Measurements from ENCODE around the gene C22orf23.
"Not testable (repeated sequence)": the region's sequence is repeated elsewhere in the genome, so short reads cannot be mapped to it uniquely, and the experiment has no call there.

The C22orf23 gene

GRCh38 chr22:37981282-37982011 is 28.0 kb upstream of the C22orf23 start:
- 94 to 96% methylated on average over 5 of the region's 6 CpGs for WGBS, 2 experiments (ENCODE audit: insufficient coverage in 2 of 2)
- no peak overlapping the region for H3K27ac ChIP-seq (ENCODE audit: low read depth, low read length, severe bottlenecking)
- H3K4me1 ChIP-seq (ENCODE audit: control insufficient read depth, insufficient read depth, low read length, poor library complexity, severe bottlenecking) = peaks cover 5% of the 10 kb centered on the region
- H3K9me3 ChIP-seq (ENCODE audit: control insufficient read depth, low read length) = no peaks in the 10 kb centered on the region
- no peak overlapping the region for H3K4me3 ChIP-seq (ENCODE audit: extremely low read depth, insufficient read depth, low read length, poor library complexity, severe bottlenecking)
- peaks cover 3% of the 10 kb centered on the region for H3K36me3 ChIP-seq (ENCODE audit: control insufficient read depth, insufficient read depth, low read length)

GRCh38 chr22:37979782-37980181 is 26.4 kb upstream of the C22orf23 start:
- WGBS, 2 experiments (ENCODE audit: insufficient coverage in 2 of 2) = 53 to 61% methylated on average over 6 to 7 of the region's 8 CpGs

DNA sequence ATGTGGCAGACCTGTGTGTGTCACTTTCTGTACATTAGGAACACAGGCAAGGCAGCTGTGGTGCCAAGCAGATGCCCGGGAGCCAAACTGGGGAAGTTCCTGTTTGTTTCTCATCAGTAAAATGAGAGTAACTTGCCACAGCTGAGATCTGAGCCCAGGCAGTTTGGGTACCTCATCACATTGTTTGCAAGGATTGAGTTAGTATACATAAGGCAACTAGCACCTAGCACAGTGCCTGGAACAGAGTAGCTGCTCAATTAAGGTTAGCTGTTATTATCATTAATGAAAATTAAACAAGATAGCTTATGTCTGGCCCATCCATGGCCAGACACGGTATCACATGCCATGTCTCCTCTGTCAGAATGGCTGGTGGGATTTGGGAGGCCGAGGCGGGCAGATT is 23.1 kb upstream of the C22orf23 start:
- Histone ChIP-seq H3K36me3 (ENCODE audit: control insufficient read depth, insufficient read depth, low read length) (peaks cover 3% of the 10 kb centered on the region), H3K9me3 (ENCODE audit: control insufficient read depth, low read length) (no peaks in the 10 kb centered on the region), H3K4me3 (ENCODE audit: extremely low read depth, insufficient read depth, low read length, poor library complexity, severe bottlenecking) (no peak overlapping the region), H3K4me1 (ENCODE audit: control insufficient read depth, insufficient read depth, low read length, poor library complexity, severe bottlenecking) (peaks cover 5% of the 10 kb centered on the region), H3K27ac (ENCODE audit: low read depth, low read length, severe bottlenecking) (no peak overlapping the region)
- WGBS, 2 experiments (ENCODE audit: insufficient coverage in 2 of 2) = 90 to 100% methylated on average over 2 to 4 of the region's 4 CpGs

More at GRCh38 chr22:37979782-37980181, 26.4 kb upstream of the C22orf23 start:
- H3K36me3 ChIP-seq (ENCODE audit: control insufficient read depth, insufficient read depth, low read length) = peaks cover 3% of the 10 kb centered on the region
- H3K4me3 ChIP-seq (ENCODE audit: extremely low read depth, insufficient read depth, low read length, poor library complexity, severe bottlenecking) = no peak overlapping the region
- H3K4me1 ChIP-seq (ENCODE audit: control insufficient read depth, insufficient read depth, low read length, poor library complexity, severe bottlenecking) = peaks cover 5% of the 10 kb centered on the region
- no peak overlapping the region for H3K27ac ChIP-seq (ENCODE audit: low read depth, low read length, severe bottlenecking)
- H3K9me3 ChIP-seq (ENCODE audit: control insufficient read depth, low read length) = no peaks in the 10 kb centered on the region

- H3K4me1 ChIP-seq (ENCODE audit: control insufficient read depth, insufficient read depth, low read length, poor library complexity, severe bottlenecking); H3K9me3 ChIP-seq (ENCODE audit: control insufficient read depth, low read length); H3K27ac ChIP-seq (ENCODE audit: low read depth, low read length, severe bottlenecking); H3K4me3 ChIP-seq (ENCODE audit: extremely low read depth, insufficient read depth, low read length, poor library complexity, severe bottlenecking); H3K36me3 ChIP-seq (ENCODE audit: control insufficient read depth, insufficient read depth, low read length): not testable (repeated sequence)
- 91 to 99% methylated on average over 7 of the region's 8 CpGs for WGBS, 2 experiments (ENCODE audit: insufficient coverage in 2 of 2)
Observed at GRCh38 chr22:37976022-37976421, 22.6 kb upstream of the C22orf23 start.

GRCh38 chr22:37975153-37975552 is 21.8 kb upstream of the C22orf23 start:
- WGBS, 2 experiments (ENCODE audit: insufficient coverage in 2 of 2) = 83 to 95% methylated on average over 2 of the region's 2 CpGs
- Histone ChIP-seq H3K4me3 (ENCODE audit: extremely low read depth, insufficient read depth, low read length, poor library complexity, severe bottlenecking) (no peak overlapping the region), H3K27ac (ENCODE audit: low read depth, low read length, severe bottlenecking) (no peak overlapping the region), H3K9me3 (ENCODE audit: control insufficient read depth, low read length) (no peaks in the 10 kb centered on the region), H3K36me3 (ENCODE audit: control insufficient read depth, insufficient read depth, low read length) (peaks cover 3% of the 10 kb centered on the region), H3K4me1 (ENCODE audit: control insufficient read depth, insufficient read depth, low read length, poor library complexity, severe bottlenecking) (peaks cover 5% of the 10 kb centered on the region)

DNA sequence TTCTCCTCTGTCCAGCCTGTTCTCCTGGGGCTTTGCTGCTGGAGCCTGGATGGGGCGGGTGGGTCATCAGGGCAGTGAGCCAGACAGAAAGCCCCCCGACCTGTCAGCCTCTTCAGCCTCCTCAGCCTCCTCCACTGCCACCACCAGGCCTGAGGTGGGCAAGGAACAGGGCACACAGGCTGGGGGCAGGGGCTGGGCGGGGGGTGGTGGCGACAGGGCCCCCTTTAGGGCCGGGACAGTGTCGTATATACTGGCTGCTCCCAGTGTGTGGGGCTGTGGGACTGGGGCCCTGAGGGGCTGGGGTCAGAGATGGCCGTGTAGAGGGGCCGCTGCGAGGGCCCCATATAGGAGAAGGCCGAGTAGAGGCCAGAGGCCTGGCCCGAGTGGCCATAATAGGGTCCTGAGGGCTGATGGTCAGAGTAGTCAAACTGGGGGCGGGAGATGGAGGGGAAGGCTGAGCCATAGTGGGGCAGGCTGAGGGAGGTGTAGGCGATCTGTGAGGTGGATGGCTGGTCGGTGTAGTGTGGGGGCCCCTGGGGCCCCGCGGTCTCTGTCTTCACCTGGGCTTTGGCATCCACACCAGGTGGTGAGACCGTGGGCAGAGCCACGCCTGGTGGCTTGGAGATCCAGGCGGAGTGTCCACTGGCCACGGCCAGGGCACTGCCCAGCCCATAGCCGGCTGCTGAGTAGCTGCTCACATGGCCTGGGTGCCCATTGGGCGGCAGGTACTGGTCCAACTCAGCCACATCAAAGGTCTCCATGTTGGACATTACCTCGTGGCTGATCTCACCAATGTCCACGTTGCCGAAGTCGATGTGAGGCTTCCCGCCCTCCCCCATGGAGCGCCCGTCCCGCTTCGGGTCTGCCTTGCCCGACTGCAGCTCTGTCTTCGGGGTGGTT is 20.1 kb upstream of the C22orf23 start:
- Histone ChIP-seq H3K9me3 (ENCODE audit: control insufficient read depth, low read length) (no peaks in the 10 kb centered on the region), H3K4me3 (ENCODE audit: extremely low read depth, insufficient read depth, low read length, poor library complexity, severe bottlenecking) (no peak overlapping the region), H3K4me1 (ENCODE audit: control insufficient read depth, insufficient read depth, low read length, poor library complexity, severe bottlenecking) (no peaks in the 10 kb centered on the region), H3K36me3 (ENCODE audit: control insufficient read depth, insufficient read depth, low read length) (peaks cover 14% of the 10 kb centered on the region), H3K27ac (ENCODE audit: low read depth, low read length, severe bottlenecking) (no peak overlapping the region)
- 89 to 95% methylated on average over 18 to 28 of the region's 33 CpGs for WGBS, 2 experiments (ENCODE audit: insufficient coverage in 2 of 2)

DNA sequence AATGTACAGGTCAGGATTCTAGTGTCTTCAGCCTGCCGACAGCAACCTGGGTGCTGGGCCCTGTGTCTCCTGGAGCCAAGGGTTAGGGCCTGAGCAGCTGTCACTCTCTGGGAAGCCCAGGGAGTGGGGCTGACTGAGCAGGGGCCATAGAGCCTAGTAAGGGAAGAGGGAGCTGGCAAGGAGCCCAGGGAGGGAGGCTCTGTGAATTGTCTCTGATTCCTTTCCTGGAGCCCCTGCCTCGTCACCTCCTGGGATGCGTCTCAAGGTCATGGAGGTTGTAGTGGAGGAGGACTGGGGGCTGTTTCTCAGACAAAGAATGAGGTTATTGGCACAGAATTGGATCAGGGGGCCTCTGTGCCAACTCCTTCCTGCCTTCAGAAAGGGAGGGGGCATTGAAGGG is 19.1 kb upstream of the C22orf23 start:
- WGBS, 2 experiments (ENCODE audit: insufficient coverage in 2 of 2) = 88 to 90% methylated on average over 1 to 3 of the region's 3 CpGs
- Histone ChIP-seq H3K4me1 (ENCODE audit: control insufficient read depth, insufficient read depth, low read length, poor library complexity, severe bottlenecking) (peaks cover 5% of the 10 kb centered on the region), H3K4me3 (ENCODE audit: extremely low read depth, insufficient read depth, low read length, poor library complexity, severe bottlenecking) (no peak overlapping the region), H3K9me3 (ENCODE audit: control insufficient read depth, low read length) (no peaks in the 10 kb centered on the region), H3K36me3 (ENCODE audit: control insufficient read depth, insufficient read depth, low read length) (peaks cover 24% of the 10 kb centered on the region), H3K27ac (ENCODE audit: low read depth, low read length, severe bottlenecking) (no peak overlapping the region)

DNA sequence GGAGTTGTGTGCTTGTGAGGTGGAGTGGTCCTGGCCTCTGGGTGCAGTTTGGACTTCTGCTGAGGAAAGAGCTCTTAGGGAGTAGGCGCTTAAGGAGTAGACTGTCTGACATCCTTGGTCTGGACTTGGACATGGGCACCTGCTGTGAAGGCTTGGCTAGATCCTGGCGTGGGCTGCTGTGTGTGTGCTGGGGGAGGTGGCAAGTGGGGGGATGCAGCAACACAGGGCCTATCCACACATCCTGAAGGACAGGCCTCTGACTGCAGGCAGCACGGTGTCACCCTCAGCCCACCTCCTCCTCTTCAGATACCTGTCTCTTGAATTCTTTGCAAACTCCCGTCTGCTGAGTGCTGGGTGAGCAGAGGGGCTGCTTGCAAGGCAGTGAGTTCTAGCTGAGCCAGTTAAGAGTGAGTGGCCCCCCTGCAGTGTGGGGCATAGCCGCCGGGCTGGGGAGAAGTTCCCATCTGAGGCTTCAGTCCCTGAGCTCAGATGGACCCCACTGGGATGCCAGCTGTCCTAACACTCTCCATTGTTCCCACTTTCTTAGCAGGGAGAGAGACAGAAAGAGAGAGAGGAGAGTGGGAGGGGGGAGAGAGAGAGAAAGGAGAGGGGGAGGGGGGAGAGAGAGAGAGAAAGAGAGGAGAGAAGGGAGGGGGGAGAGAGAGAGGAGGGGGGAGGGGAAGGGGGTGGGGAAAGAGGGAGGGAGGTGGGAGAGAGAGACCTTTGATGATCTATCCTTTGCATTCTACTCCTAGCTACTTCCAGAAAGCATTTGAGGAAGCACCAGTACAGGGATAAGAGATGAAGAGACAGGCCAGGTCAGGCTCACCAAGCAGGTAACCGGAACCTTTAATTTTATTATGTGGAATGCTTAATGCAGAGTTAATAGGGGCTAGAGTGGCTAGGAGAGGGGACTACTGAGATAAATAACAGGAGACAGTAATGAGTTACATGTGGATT is 18.4 kb upstream of the C22orf23 start:
- H3K9me3 ChIP-seq (ENCODE audit: control insufficient read depth, low read length) = no peaks in the 10 kb centered on the region
- WGBS, 2 experiments (ENCODE audit: insufficient coverage in 2 of 2) = 44 to 92% methylated on average over 2 to 4 of the region's 7 CpGs
- H3K4me1 ChIP-seq (ENCODE audit: control insufficient read depth, insufficient read depth, low read length, poor library complexity, severe bottlenecking) = peaks cover 11% of the 10 kb centered on the region
- H3K36me3 ChIP-seq (ENCODE audit: control insufficient read depth, insufficient read depth, low read length) = peaks cover 32% of the 10 kb centered on the region
- H3K4me3 ChIP-seq (ENCODE audit: extremely low read depth, insufficient read depth, low read length, poor library complexity, severe bottlenecking) = no peak overlapping the region
- no peak overlapping the region for H3K27ac ChIP-seq (ENCODE audit: low read depth, low read length, severe bottlenecking)

- H3K4me1 ChIP-seq (ENCODE audit: control insufficient read depth, insufficient read depth, low read length, poor library complexity, severe bottlenecking) = peaks cover 18% of the 10 kb centered on the region
Observed at GRCh38 chr22:37970864-37971263, 17.5 kb upstream of the C22orf23 start.

More at GRCh38 chr22:37970864-37971263, 17.5 kb upstream of the C22orf23 start:
- Histone ChIP-seq H3K9me3 (ENCODE audit: control insufficient read depth, low read length) (no peaks in the 10 kb centered on the region), H3K27ac (ENCODE audit: low read depth, low read length, severe bottlenecking) (no peak overlapping the region), H3K36me3 (ENCODE audit: control insufficient read depth, insufficient read depth, low read length) (peaks cover 35% of the 10 kb centered on the region), H3K4me3 (ENCODE audit: extremely low read depth, insufficient read depth, low read length, poor library complexity, severe bottlenecking) (no peak overlapping the region)
- 88 to 97% methylated on average over 3 to 4 of the region's 4 CpGs for WGBS, 2 experiments (ENCODE audit: insufficient coverage in 2 of 2)
